ENCODE results near the gene ROCK2. TPM values are rescaled to one million over a fixed set of nuclear protein-coding genes. Genes with fewer than 3 reads are reported as not detected.

ROCK2 gene
- total and polyA plus RNA-seq, 2 of the 13 experiments (the other 11 are each of a cell fraction or from before 2014, with no cell fraction given), result 38.1 to 119 TPM

DNA sequence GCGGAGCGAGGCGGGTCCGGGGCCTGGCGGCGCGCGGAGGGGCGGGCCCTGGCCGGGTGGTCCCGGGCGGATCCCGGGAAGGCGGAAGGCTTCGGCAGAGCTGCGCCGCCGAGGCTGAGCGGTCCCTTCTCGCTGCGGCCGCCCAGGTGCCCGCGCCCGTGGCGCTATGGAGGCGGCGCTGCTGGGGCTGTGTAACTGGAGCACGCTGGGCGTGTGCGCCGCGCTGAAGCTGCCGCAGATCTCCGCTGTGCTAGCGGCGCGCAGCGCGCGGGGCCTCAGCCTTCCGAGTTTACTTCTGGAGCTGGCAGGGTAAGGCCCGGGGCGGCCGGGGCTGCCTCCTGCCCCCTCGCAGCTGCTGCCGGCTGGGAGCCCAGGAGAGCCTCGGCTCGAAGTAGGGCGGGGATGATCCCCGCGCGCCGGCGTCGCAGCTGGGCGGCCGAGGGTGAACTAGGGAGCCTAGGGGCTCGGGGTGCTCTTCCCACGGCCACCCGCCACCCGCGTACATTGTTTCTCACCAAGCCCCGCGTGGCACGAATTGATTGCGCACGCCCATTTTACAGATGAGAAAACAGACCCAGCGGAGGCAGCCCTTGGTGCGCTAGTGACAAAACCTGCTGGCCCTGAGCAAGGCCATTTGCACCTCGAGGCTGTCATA is 188.9 kb downstream of the ROCK2 start, which contains the start of gene SLC66A3 (continued):
- peak; percentile 49; the same call in 1 of the 2 replicates for TF ChIP-seq ZNF646 (CRISPR knock-in tag; IDR thresholded peaks at IDR 0.05)
- TF ChIP-seq ATF7-NPFF (CRISPR knock-in tag; IDR thresholded peaks at IDR 0.05; ENCODE audit: low read depth), result peak; percentile 85; the same call in 1 of the 2 replicates
- peak; percentile 77 for TF ChIP-seq IRF9 (CRISPR knock-in tag; IDR thresholded peaks at IDR 0.05; ENCODE audit: borderline replicate concordance)
- no peak; the same call in 1 of the 2 replicates for TF ChIP-seq IRF2 (CRISPR knock-in tag; IDR thresholded peaks at IDR 0.05)
- TF ChIP-seq SALL2 (CRISPR knock-in tag; IDR thresholded peaks at IDR 0.05), result peak; percentile 29; the same call in 1 of the 2 replicates
- peak; percentile 35; the same call in 1 of the 2 replicates for TF ChIP-seq NFYB (CRISPR knock-in tag; IDR thresholded peaks at IDR 0.05)
- peak; percentile 63; the same call in 1 of the 2 replicates for TF ChIP-seq ZBTB7B (CRISPR knock-in tag; IDR thresholded peaks at IDR 0.05)
- peak; percentile 30; the same call in 1 of the 2 replicates for TF ChIP-seq PRMT3 (CRISPR knock-in tag; IDR thresholded peaks at IDR 0.05; ENCODE audit: borderline replicate concordance, low read depth)
- TF ChIP-seq KDM2A (CRISPR knock-in tag; IDR thresholded peaks at IDR 0.05; ENCODE audit: borderline replicate concordance, low read depth), result peak; percentile 77
- peak; percentile 20; the same call in 1 of the 2 replicates for TF ChIP-seq SP2 (CRISPR knock-in tag; IDR thresholded peaks at IDR 0.05)
- no peak for TF ChIP-seq SRSF9 (IDR thresholded peaks at IDR 0.05; ENCODE audit: borderline replicate concordance, insufficient read depth, low read depth, low read length, poor library complexity, severe bottlenecking)
- peak; percentile 94 for TF ChIP-seq ZNF225 (CRISPR knock-in tag; IDR thresholded peaks at IDR 0.05)
- TF ChIP-seq MTA1 (CRISPR knock-in tag; IDR thresholded peaks at IDR 0.05; ENCODE audit: borderline replicate concordance), result no peak; the same call in 1 of the 2 replicates
- peak; percentile 79 for TF ChIP-seq SPEN (CRISPR knock-in tag; IDR thresholded peaks at IDR 0.05; ENCODE audit: low read depth)
- no peak for TF ChIP-seq ZC3H4 (CRISPR knock-in tag; IDR thresholded peaks at IDR 0.05; ENCODE audit: borderline replicate concordance)
- no peak for TF ChIP-seq BRD4 (CRISPR knock-in tag; IDR thresholded peaks at IDR 0.05)
- peak; percentile 65; the same call in 1 of the 2 replicates for TF ChIP-seq HOXA5 (CRISPR knock-in tag; IDR thresholded peaks at IDR 0.05)
- TF ChIP-seq ZNF446 (CRISPR knock-in tag; IDR thresholded peaks at IDR 0.05), result no peak; the same call in 1 of the 2 replicates
- TF ChIP-seq, protein P1, sequence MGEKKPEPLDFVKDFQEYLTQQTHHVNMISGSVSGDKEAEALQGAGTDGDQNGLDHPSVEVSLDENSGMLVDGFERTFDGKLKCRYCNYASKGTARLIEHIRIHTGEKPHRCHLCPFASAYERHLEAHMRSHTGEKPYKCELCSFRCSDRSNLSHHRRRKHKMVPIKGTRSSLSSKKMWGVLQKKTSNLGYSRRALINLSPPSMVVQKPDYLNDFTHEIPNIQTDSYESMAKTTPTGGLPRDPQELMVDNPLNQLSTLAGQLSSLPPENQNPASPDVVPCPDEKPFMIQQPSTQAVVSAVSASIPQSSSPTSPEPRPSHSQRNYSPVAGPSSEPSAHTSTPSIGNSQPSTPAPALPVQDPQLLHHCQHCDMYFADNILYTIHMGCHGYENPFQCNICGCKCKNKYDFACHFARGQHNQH (CRISPR knock-in tag; IDR thresholded peaks at IDR 0.05), result peak; percentile 60

Data from HepG2 (cell line).